COLO829 (cell line): ENCODE results near the gene ADAT3.

Experiments used
- DNase-seq: peaks from one replicate; pipeline ENCODE4 v3.0.0; 2012; ENCODE audit warnings: low spot score

Gene ADAT3

GRCh38 chr19:1912760-1913505 is 7.7 kb downstream of the ADAT3 start:
- DNase-seq: no peak

- no peak for DNase-seq
These were observed 8.8 kb downstream of the ADAT3 start for GRCh38 chr19:1913781-1914577.

- DNase-seq: no peak
These were observed 9.7 kb downstream of the ADAT3 start for GRCh38 chr19:1914826-1915341.

GRCh38 chr19:1917146-1917545 is 11.9 kb downstream of the ADAT3 start:
- DNase-seq: no peak

GRCh38 chr19:1917926-1918325 is 12.7 kb downstream of the ADAT3 start:
- DNase-seq: no peak

GRCh38 chr19:1918975-1919374 is 13.8 kb downstream of the ADAT3 start:
- no peak for DNase-seq

GRCh38 chr19:1920644-1921043 is 15.4 kb downstream of the ADAT3 start:
- DNase-seq: no peak

- DNase-seq: no peak
These were observed 16.1 kb downstream of the ADAT3 start for GRCh38 chr19:1921326-1921725.

- no peak for DNase-seq
These were observed 16.6 kb downstream of the ADAT3 start for GRCh38 chr19:1921825-1922224.

GRCh38 chr19:1922803-1923202 is 17.6 kb downstream of the ADAT3 start:
- DNase-seq: no peak

GRCh38 chr19:1923319-1923718 is 18.1 kb downstream of the ADAT3 start:
- DNase-seq: no peak

GRCh38 chr19:1924320-1924961 is 19.2 kb downstream of the ADAT3 start:
- DNase-seq: no peak

GRCh38 chr19:1925544-1925943 is 20.3 kb downstream of the ADAT3 start:
- no peak for DNase-seq

- DNase-seq: peak; percentile 79
These were observed 24.0 kb downstream of the ADAT3 start for GRCh38 chr19:1929021-1929742.

- no peak for DNase-seq
These were observed 26.2 kb downstream of the ADAT3 start for GRCh38 chr19:1931445-1931844.

GRCh38 chr19:1932395-1932794 is 27.2 kb downstream of the ADAT3 start:
- DNase-seq: no peak

GRCh38 chr19:1933244-1933643 is 28.0 kb downstream of the ADAT3 start:
- no peak for DNase-seq

GRCh38 chr19:1933942-1934341 is 28.7 kb downstream of the ADAT3 start:
- DNase-seq: no peak

- DNase-seq: no peak
These were observed 30.4 kb downstream of the ADAT3 start for GRCh38 chr19:1935484-1936208.

GRCh38 chr19:1936430-1936829 is 31.2 kb downstream of the ADAT3 start:
- no peak for DNase-seq

- DNase-seq: no peak
These were observed 31.9 kb downstream of the ADAT3 start for GRCh38 chr19:1936916-1937610.
